ENCODE results near the gene ANKFY1. TPM values are rescaled to one million over a fixed set of nuclear protein-coding genes. Genes with fewer than 3 reads are reported as not detected.

The ANKFY1 gene
- total RNA-seq, 1 experiment from 2014 or later = 46.8 TPM

DNA sequence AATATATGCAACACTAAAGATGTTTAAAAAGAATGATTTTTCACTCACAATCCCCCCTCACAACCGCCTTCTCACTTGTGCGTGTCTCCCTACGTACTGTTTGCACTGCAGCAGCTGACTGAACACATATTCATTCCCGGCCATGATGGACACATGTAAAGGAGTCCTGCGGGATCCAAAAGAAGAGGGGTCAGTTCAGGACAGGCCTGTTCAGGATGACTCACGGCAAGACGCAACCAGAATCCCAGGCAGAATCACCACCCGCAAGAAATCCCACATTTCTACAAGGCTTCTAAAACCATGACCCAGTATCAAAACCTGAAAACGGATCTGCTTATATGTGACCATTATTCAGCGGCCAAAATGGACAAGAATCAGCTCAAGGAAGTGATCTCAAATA is 68.5 kb downstream of the ANKFY1 start:
- no peaks in the 10 kb centered on the region for H3K9me3 Mint-ChIP-seq
- H3K27ac Mint-ChIP-seq = peak overlapping the region; percentile 66; the same call in 1 of the 2 replicates
- CTCF ChIA-PET = no interaction called here
- ATAC-seq (no peak), DNase-seq (ENCODE audit: low spot score) (no peak)
- H3K4me3 Mint-ChIP-seq = no peak overlapping the region
- POLR2A ChIA-PET = no interaction called here
- no peaks in the 10 kb centered on the region for H3K27me3 Mint-ChIP-seq (ENCODE audit: low read depth)
- no peaks in the 10 kb centered on the region for H3K4me1 Mint-ChIP-seq
- peaks cover 40% of the 10 kb centered on the region for H3K36me3 Mint-ChIP-seq
- TF ChIP-seq, protein P1, sequence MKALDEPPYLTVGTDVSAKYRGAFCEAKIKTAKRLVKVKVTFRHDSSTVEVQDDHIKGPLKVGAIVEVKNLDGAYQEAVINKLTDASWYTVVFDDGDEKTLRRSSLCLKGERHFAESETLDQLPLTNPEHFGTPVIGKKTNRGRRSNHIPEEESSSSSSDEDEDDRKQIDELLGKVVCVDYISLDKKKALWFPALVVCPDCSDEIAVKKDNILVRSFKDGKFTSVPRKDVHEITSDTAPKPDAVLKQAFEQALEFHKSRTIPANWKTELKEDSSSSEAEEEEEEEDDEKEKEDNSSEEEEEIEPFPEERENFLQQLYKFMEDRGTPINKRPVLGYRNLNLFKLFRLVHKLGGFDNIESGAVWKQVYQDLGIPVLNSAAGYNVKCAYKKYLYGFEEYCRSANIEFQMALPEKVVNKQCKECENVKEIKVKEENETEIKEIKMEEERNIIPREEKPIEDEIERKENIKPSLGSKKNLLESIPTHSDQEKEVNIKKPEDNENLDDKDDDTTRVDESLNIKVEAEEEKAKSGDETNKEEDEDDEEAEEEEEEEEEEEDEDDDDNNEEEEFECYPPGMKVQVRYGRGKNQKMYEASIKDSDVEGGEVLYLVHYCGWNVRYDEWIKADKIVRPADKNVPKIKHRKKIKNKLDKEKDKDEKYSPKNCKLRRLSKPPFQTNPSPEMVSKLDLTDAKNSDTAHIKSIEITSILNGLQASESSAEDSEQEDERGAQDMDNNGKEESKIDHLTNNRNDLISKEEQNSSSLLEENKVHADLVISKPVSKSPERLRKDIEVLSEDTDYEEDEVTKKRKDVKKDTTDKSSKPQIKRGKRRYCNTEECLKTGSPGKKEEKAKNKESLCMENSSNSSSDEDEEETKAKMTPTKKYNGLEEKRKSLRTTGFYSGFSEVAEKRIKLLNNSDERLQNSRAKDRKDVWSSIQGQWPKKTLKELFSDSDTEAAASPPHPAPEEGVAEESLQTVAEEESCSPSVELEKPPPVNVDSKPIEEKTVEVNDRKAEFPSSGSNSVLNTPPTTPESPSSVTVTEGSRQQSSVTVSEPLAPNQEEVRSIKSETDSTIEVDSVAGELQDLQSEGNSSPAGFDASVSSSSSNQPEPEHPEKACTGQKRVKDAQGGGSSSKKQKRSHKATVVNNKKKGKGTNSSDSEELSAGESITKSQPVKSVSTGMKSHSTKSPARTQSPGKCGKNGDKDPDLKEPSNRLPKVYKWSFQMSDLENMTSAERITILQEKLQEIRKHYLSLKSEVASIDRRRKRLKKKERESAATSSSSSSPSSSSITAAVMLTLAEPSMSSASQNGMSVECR (CRISPR knock-in tag; IDR thresholded peaks at IDR 0.05; ENCODE audit: borderline replicate concordance) = no peak
- TF ChIP-seq, protein P2, sequence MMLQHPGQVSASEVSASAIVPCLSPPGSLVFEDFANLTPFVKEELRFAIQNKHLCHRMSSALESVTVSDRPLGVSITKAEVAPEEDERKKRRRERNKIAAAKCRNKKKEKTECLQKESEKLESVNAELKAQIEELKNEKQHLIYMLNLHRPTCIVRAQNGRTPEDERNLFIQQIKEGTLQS (CRISPR knock-in tag; conservative IDR thresholded peaks at IDR 0.05) = no peak
- no peak for TF ChIP-seq PREB (CRISPR knock-in tag; IDR thresholded peaks at IDR 0.05; ENCODE audit: borderline replicate concordance)
- TF ChIP-seq, protein P3, sequence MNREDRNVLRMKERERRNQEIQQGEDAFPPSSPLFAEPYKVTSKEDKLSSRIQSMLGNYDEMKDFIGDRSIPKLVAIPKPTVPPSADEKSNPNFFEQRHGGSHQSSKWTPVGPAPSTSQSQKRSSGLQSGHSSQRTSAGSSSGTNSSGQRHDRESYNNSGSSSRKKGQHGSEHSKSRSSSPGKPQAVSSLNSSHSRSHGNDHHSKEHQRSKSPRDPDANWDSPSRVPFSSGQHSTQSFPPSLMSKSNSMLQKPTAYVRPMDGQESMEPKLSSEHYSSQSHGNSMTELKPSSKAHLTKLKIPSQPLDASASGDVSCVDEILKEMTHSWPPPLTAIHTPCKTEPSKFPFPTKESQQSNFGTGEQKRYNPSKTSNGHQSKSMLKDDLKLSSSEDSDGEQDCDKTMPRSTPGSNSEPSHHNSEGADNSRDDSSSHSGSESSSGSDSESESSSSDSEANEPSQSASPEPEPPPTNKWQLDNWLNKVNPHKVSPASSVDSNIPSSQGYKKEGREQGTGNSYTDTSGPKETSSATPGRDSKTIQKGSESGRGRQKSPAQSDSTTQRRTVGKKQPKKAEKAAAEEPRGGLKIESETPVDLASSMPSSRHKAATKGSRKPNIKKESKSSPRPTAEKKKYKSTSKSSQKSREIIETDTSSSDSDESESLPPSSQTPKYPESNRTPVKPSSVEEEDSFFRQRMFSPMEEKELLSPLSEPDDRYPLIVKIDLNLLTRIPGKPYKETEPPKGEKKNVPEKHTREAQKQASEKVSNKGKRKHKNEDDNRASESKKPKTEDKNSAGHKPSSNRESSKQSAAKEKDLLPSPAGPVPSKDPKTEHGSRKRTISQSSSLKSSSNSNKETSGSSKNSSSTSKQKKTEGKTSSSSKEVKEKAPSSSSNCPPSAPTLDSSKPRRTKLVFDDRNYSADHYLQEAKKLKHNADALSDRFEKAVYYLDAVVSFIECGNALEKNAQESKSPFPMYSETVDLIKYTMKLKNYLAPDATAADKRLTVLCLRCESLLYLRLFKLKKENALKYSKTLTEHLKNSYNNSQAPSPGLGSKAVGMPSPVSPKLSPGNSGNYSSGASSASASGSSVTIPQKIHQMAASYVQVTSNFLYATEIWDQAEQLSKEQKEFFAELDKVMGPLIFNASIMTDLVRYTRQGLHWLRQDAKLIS (CRISPR knock-in tag; IDR thresholded peaks at IDR 0.05; ENCODE audit: borderline replicate concordance) = no peak
- TF ChIP-seq ZBTB43 (CRISPR knock-in tag; IDR thresholded peaks at IDR 0.05) = no peak
- TF ChIP-seq, protein P4, sequence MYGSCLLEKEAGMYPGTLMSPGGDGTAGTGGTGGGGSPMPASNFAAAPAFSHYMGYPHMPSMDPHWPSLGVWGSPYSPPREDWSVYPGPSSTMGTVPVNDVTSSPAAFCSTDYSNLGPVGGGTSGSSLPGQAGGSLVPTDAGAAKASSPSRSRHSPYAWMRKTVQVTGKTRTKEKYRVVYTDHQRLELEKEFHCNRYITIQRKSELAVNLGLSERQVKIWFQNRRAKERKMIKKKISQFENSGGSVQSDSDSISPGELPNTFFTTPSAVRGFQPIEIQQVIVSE (CRISPR knock-in tag; IDR thresholded peaks at IDR 0.05; ENCODE audit: borderline replicate concordance) = no peak
- no peak for TF ChIP-seq ZNF138 (CRISPR knock-in tag; conservative IDR thresholded peaks at IDR 0.05)
- TF ChIP-seq, protein P5, sequence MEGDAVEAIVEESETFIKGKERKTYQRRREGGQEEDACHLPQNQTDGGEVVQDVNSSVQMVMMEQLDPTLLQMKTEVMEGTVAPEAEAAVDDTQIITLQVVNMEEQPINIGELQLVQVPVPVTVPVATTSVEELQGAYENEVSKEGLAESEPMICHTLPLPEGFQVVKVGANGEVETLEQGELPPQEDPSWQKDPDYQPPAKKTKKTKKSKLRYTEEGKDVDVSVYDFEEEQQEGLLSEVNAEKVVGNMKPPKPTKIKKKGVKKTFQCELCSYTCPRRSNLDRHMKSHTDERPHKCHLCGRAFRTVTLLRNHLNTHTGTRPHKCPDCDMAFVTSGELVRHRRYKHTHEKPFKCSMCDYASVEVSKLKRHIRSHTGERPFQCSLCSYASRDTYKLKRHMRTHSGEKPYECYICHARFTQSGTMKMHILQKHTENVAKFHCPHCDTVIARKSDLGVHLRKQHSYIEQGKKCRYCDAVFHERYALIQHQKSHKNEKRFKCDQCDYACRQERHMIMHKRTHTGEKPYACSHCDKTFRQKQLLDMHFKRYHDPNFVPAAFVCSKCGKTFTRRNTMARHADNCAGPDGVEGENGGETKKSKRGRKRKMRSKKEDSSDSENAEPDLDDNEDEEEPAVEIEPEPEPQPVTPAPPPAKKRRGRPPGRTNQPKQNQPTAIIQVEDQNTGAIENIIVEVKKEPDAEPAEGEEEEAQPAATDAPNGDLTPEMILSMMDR (IDR thresholded peaks at IDR 0.05) = no peak
- TF ChIP-seq ETV6 (CRISPR knock-in tag; IDR thresholded peaks at IDR 0.05) = no peak
- TF ChIP-seq ERG (CRISPR knock-in tag; IDR thresholded peaks at IDR 0.05) = no peak
- TF ChIP-seq TEAD1 (CRISPR knock-in tag; IDR thresholded peaks at IDR 0.05) = no peak
- no peak for TF ChIP-seq TEAD4 (CRISPR knock-in tag; IDR thresholded peaks at IDR 0.05)
- no peak for TF ChIP-seq NFE2L1 (CRISPR knock-in tag; IDR thresholded peaks at IDR 0.05)
- TF ChIP-seq IRF2 (CRISPR knock-in tag; IDR thresholded peaks at IDR 0.05; ENCODE audit: borderline replicate concordance, low read depth) = no peak
- TF ChIP-seq ATF1 (CRISPR knock-in tag; IDR thresholded peaks at IDR 0.05) = no peak
- no peak for TF ChIP-seq RELA (CRISPR knock-in tag; IDR thresholded peaks at IDR 0.05; ENCODE audit: borderline replicate concordance)
- TF ChIP-seq OVOL2 (CRISPR knock-in tag; IDR thresholded peaks at IDR 0.05; ENCODE audit: borderline replicate concordance) = no peak
- no peak for TF ChIP-seq NR2C2 (CRISPR knock-in tag; IDR thresholded peaks at IDR 0.05)
